GM12872 (cell line): ENCODE results near the gene THRB.

ENCODE experiments used
- CTCF ChIP-seq: IDR thresholded peaks from 3 replicates; pipeline ENCODE4 v1.5.1; 2011; ENCODE audit warnings: low read depth, mild to moderate bottlenecking, low read length, moderate library complexity; ENCODE audit not compliant: insufficient read depth

THRB gene

GRCh38 chr3:24415824-24416223, 78.8 kb downstream of the THRB start:
- no peak for TF ChIP-seq CTCF

- TF ChIP-seq CTCF, result no peak
Observed at GRCh38 chr3:24410860-24411259, 83.8 kb downstream of the THRB start.

GRCh38 chr3:24407980-24408680, 86.5 kb downstream of the THRB start:
- TF ChIP-seq CTCF, result no peak

GRCh38 chr3:24406900-24407299, 87.8 kb downstream of the THRB start:
- no peak for TF ChIP-seq CTCF

GRCh38 chr3:24405057-24405456, 89.6 kb downstream of the THRB start:
- no peak for TF ChIP-seq CTCF

- no peak for TF ChIP-seq CTCF
Observed at GRCh38 chr3:24401811-24402185, 92.9 kb downstream of the THRB start.

- no peak for TF ChIP-seq CTCF
Observed at GRCh38 chr3:24401090-24401810, 93.4 kb downstream of the THRB start.
